Measurements from ENCODE around the gene TSC22D3. TPM values are rescaled to one million over a fixed set of nuclear protein-coding genes. Genes with fewer than 3 reads are reported as not detected.

TSC22D3 gene
- total and polyA plus RNA-seq, 8 donors, result 198 to 906 (median 338) TPM

DNA sequence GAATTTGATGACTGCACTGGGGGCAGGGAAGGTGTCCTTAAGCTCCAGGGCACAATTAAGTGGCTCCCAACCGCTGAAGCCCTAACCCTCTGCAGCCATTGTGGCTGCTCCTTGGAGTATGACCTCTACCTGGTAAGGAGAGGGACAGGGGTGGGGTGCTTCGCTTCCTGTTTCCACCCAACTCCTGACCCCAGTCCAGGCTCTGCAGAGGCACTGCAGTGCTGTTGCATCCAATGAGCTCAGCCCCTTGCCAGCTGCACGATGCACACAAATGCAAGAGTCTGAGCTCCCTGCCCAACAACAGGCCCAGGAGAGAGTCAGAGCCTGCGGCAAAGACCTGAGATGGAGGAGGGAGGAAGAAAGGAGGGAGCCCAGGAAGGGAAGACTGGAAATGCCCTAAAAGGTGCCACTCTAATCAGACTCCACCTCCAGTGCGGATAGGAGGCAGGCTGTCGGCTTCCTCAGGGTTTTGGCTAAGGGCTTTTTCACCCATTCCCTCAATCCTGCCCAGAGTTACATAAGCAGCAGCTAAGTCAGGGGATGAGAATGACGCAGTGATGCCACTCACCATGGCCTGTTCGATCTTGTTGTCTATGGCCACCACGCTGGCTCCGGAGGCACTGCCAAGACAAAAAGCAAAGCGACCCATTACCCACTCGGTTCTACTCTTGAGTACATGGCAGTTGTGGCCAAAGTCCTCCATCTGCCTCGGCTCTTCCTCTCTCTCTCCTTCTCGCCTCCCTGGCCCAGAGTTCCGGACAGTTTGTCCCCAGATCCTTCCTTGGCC lies 60.1 kb downstream of the TSC22D3 start:
- H3K4me3 ChIP-seq, result peak overlapping the region; percentile 64 to 76 (median 70)

DNA sequence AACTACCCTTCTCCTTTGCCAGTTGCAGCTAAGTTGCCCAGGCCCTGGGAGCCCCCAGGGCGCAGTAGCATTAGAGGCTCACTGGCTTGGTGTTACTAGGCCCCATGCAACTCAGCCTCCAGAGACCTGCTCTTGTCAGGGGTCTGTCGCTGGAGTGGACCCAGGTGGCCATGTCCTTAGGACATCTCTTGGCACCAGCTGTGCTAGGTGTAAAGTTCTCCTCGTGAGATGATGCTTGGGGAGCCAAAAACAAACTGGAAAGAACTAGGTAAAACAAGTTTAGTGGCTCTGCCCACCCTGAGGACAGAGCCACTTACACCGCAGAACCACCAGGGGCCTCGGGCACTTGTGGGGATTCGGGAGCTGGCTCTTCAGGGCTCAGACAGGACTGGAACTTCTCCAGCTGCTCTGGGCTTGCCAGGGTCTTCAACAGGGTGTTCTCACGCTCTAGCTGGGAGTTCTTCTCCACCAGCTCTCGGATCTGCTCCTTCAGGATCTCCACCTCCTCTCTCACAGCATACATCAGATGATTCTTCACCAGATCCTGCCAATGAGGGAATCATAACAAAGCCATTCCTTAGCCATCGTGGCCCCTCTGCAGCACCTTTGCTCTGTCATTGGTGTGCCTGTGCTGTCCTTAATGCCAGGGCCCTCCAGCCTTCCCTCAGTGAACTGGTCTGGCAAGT lies 61.2 kb downstream of the TSC22D3 start:
- intact Hi-C loops (cut with DNase I; ENCODE audit: low total_unique reads), result no loop called here
- peaks cover 8 to 54% (median 31%) of the 10 kb centered on the region in 4 donors for H3K4me1 ChIP-seq
- 64 to 76% (median 68%) methylated on average over 4 to 9 of the region's 9 CpGs for WGBS, 5 donors
- H3K27ac ChIP-seq, result peak overlapping the region; percentile 91 to 97 (median 96)
- peaks cover 0 to 10% (median 0%) of the 10 kb centered on the region in 3 donors for H3K27me3 ChIP-seq
- peaks cover 20 to 30% (median 26%) of the 10 kb centered on the region in 4 donors for H3K36me3 ChIP-seq
- H3K9me3 ChIP-seq, result no peaks in the 10 kb centered on the region
- peak overlapping the region; percentile 64 to 76 (median 70) for H3K4me3 ChIP-seq
- TF ChIP-seq POLR2AphosphoS5 (IDR thresholded peaks at IDR 0.05) (peak in 2 of 3 donors; percentile 31 to 43), POLR2A (IDR thresholded peaks at IDR 0.05) (no peak)
- DNase-seq, result no peak

More for the DNA sequence above, 60.1 kb downstream of the TSC22D3 start:
- H3K36me3 ChIP-seq, result peaks cover 20 to 30% (median 26%) of the 10 kb centered on the region in 4 donors
- peak overlapping the region; percentile 91 to 97 (median 96) for H3K27ac ChIP-seq
- 5 to 46% (median 25%) methylated on average over 12 to 15 of the region's 15 CpGs for WGBS, 5 donors
- TF ChIP-seq, protein P1, sequence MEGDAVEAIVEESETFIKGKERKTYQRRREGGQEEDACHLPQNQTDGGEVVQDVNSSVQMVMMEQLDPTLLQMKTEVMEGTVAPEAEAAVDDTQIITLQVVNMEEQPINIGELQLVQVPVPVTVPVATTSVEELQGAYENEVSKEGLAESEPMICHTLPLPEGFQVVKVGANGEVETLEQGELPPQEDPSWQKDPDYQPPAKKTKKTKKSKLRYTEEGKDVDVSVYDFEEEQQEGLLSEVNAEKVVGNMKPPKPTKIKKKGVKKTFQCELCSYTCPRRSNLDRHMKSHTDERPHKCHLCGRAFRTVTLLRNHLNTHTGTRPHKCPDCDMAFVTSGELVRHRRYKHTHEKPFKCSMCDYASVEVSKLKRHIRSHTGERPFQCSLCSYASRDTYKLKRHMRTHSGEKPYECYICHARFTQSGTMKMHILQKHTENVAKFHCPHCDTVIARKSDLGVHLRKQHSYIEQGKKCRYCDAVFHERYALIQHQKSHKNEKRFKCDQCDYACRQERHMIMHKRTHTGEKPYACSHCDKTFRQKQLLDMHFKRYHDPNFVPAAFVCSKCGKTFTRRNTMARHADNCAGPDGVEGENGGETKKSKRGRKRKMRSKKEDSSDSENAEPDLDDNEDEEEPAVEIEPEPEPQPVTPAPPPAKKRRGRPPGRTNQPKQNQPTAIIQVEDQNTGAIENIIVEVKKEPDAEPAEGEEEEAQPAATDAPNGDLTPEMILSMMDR (IDR thresholded peaks at IDR 0.05), result no peak
- peak in 2 of 3 donors; percentile 34 to 63 for TF ChIP-seq POLR2AphosphoS5 (IDR thresholded peaks at IDR 0.05)
- intact Hi-C loops (cut with DNase I; ENCODE audit: low total_unique reads), result no loop called here
- DNase-seq, result no peak
- H3K9me3 ChIP-seq, result no peaks in the 10 kb centered on the region
- peaks cover 0 to 10% (median 0%) of the 10 kb centered on the region in 3 donors for H3K27me3 ChIP-seq
- H3K4me1 ChIP-seq, result peaks cover 10 to 53% (median 31%) of the 10 kb centered on the region in 4 donors

GRCh38 chrX:107713543-107714205 lies 61.9 kb downstream of the TSC22D3 start:
- peak overlapping the region; percentile 91 to 97 (median 96) for H3K27ac ChIP-seq
- peaks cover 0 to 10% (median 0%) of the 10 kb centered on the region in 3 donors for H3K27me3 ChIP-seq
- intact Hi-C loops (cut with DNase I; ENCODE audit: low total_unique reads), result no loop called here
- H3K36me3 ChIP-seq, result peaks cover 20 to 30% (median 26%) of the 10 kb centered on the region in 4 donors
- H3K4me1 ChIP-seq, result peaks cover 4 to 48% (median 28%) of the 10 kb centered on the region in 4 donors
- H3K9me3 ChIP-seq, result no peaks in the 10 kb centered on the region
- TF ChIP-seq EP300 (IDR thresholded peaks at IDR 0.05) (no peak), POLR2AphosphoS5 (IDR thresholded peaks at IDR 0.05) (peak in 2 of 3 donors; percentile 40 to 53), POLR2A (IDR thresholded peaks at IDR 0.05) (peak in 1 of 4 donors; percentile 31)
- WGBS, 5 donors, result 66 to 77% (median 74%) methylated on average over 9 of the region's 9 CpGs
- H3K4me3 ChIP-seq, result peak overlapping the region; percentile 64 to 76 (median 70)
- no peak for DNase-seq

DNA sequence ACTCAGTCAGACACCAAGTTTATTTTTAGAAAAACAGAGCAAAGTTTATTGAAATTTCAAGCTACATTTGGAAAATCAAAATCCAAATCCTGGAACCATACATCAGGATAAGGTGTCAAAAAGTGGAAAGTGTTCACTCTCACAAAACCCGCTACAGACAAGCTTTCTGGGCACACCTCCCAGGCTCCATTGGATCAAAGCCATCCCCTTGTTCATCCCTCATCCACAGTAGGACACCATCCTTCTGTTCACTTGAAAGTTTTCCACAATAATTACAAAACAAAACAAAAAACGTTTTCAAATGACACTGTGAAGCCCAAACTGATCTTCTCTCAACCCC lies 62.4 kb downstream of the TSC22D3 start:
- Histone ChIP-seq H3K27me3 (peaks cover 0 to 10% (median 0%) of the 10 kb centered on the region in 3 donors), H3K9me3 (no peaks in the 10 kb centered on the region), H3K4me3 (peak overlapping the region; percentile 64 to 76 (median 70)), H3K36me3 (peaks cover 20 to 30% (median 26%) of the 10 kb centered on the region in 4 donors), H3K27ac (peak overlapping the region; percentile 32 to 97 (median 96)), H3K4me1 (peaks cover 4 to 43% (median 25%) of the 10 kb centered on the region in 4 donors)
- intact Hi-C loops (cut with DNase I; ENCODE audit: low total_unique reads), result no loop called here
- no peak for DNase-seq
- 45 to 69% (median 49%) methylated on average over 2 of the region's 2 CpGs for WGBS, 5 donors
- no peak for TF ChIP-seq POLR2AphosphoS5 (IDR thresholded peaks at IDR 0.05)
- TF ChIP-seq, protein P1 (IDR thresholded peaks at IDR 0.05), result no peak
- TF ChIP-seq EP300 (IDR thresholded peaks at IDR 0.05), result no peak
- no peak for TF ChIP-seq POLR2A (IDR thresholded peaks at IDR 0.05)

Data from stomach (tissue), 9 donors.